Stimulated activated CD4-positive, alpha-beta T cell treated with anti-CD3 and anti-CD28 coated beads, Interleukin-4, amount 100 ng/mL, for 48 hours (primary cell): ENCODE data around the gene LHX2.

Source experiments
- DNase-seq, 2 donors: peaks; one replicate each; pipeline ENCODE4 v3.0.0-alpha.2; 2020; ENCODE audit warnings: low read depth in 2 of 2

Gene LHX2

DNA sequence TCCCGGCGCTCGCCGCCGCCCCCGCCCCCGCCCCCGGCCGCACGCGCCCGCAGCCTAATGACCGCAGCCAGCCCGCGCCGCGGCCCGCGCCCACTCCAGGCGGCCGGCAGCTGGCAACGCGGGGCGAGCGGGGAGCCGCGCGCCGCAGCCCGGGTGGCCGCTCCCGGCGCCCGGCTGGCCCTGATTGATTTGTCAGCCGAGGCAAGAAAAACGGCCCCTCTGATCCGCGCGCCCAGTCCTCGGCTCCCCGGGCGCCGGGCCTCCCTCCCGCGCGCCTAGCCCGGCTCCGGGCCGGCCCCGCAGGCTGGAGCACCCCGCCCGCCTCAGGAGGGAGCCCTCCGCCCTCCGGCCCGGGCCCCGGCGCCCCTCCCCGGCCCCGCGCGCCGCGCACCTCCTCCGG, 11.9 kb upstream of the LHX2 start:
- DNase-seq = no peak

- DNase-seq = no peak
Observed at GRCh38 chr9:124000161-124000783, 11.3 kb upstream of the LHX2 start.

GRCh38 chr9:124000784-124001457, 10.6 kb upstream of the LHX2 start:
- DNase-seq = no peak

- no peak for DNase-seq
Observed at GRCh38 chr9:124001458-124001799, 10.1 kb upstream of the LHX2 start.

DNA sequence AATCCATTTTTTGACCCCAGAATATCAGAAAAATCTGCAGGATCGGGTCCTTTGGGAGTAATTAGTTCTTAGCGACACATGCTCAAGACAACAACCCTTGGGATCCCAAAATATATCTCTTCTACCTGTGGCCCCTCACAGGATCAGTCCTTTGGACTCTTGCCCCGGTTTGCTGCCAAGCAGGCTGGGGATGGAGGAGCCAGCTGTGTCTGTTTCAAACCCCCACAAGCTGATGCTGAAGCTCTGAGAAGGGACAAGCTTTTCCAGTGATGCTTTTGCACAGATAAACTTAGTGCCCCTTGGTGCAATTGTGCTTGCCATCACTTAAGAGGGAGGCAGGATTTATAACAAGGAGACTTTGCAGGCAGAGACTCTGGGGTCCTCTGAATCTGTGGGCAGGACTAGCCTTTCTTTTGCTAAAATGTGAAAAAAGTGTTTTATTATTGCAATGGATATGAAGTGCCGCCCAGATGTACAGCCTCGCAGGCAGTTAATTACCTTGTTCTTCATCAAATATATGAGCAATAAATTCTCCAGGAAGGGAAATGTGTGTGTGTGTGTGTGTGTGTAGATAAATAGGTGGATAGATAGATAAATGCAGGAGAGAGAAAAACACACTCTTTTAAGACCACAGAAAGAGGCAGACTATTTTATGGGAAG, 9.6 kb upstream of the LHX2 start:
- no peak for DNase-seq

- no peak for DNase-seq
Observed at GRCh38 chr9:124003636-124004349, 7.8 kb upstream of the LHX2 start.

DNA sequence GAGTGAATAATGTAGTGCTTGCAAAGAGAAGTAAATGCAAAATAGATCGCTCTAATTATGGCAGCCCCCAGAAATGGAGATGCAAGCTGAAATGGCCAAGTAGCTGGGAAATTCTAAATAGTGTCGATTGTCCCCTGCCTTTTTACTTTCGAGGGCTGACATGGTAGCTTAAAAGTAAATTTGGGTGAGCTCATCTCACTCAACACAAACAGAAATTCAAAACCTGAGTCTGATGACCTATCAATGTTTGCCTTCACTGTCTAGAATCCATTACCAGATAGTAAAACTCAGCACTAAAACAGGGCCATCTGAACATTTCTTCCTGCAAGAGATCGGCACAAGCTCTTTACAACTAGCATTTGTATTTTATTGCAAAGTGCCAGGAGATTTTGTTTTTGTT, 7.0 kb upstream of the LHX2 start:
- DNase-seq = no peak

GRCh38 chr9:124005029-124005771, 6.4 kb upstream of the LHX2 start:
- no peak for DNase-seq

DNA sequence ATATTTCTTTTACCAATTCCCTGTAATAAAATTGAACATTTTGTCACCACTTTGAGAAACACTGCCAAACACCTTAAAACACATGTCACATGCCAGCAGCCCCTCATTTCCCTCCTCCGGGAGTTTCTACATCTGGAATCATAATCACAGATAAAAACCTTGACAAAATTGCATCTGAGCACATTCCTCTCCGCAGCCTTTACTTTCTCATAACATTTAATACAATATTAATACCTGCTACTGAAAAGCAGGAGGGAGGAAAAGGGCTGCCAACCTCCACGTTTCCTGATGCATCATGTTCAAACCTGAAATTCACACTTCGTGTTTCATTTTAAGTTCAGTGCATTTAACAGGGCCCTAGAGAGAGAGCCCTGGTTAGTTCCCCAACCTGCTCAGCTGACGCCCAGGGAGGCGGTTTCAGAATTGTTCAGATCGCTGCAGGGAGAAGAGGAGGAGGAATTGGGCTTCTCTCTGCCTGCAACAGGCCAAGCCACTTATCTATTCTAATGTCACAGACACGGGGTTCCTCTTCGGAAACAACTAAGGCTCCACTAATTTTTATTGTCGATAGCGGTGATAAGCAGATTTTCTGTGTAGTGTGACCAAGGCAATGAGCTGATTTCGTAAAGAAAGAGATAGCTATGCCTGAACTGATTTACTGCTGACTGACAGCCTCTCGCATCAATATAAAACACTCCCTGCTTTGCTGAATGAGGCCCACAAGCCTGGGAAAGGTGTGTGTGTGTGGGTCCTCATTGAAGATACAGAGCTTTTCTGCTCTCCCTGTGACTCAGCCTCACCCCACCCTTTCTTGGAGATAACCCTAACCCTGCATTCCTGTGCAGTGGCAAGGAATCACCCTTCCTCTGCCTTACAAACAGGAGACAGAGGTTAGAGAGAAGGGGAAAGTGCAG, 4.9 kb upstream of the LHX2 start:
- no peak for DNase-seq

GRCh38 chr9:124007565-124008302, 3.8 kb upstream of the LHX2 start:
- no peak for DNase-seq

DNA sequence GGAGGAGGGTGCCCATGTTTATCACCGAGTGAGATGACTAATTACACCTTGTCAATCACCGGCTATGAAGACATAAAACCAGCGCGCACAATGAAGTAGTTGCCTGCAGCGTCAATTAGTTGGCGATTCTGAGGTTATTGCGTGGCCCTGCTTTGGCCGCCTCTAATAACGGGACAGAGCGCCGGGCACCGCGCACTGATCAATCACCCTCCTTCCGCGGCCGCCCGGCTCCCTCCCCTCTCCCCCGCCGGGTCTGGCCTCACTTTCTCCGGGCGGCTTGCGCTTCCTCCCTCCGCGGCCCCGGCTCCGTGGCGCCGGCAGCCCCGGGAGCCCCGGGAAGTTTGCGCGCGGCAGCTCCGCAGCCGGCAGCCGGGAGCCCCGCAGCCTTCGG, 3.3 kb upstream of the LHX2 start:
- DNase-seq = no peak

GRCh38 chr9:124008694-124009530, 2.7 kb upstream of the LHX2 start:
- no peak for DNase-seq

DNA sequence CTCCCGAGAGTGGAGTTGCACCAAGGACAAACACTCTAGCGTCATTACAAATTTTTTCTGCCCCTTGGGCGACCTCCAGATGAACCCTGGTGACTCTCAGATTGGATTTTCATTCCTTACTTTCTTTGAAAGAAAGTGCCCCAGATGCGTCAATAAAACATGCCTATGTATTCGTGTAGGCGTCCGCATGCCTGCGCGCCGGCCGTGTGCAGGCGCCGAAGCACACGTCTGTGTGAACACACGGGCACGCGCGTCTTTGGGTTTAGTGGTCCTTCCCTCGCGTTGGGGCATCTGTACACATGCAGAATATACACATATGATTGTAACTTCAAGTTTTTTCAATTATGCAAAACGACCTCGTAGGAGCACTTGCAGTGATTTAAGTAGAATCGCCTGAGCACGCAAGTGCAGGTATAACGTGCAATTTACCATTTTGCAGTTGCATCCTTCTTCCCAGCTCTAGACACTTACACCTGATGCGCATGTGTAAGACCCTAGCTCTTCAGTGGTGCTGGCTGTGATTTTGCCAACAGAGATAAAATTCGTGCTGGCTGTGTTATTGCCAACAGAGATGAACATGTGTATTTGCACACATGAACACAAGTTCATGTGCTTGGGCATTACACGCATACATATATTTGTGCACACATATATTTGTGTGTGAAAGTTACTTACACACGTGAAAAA, 1.9 kb upstream of the LHX2 start:
- no peak for DNase-seq

DNA sequence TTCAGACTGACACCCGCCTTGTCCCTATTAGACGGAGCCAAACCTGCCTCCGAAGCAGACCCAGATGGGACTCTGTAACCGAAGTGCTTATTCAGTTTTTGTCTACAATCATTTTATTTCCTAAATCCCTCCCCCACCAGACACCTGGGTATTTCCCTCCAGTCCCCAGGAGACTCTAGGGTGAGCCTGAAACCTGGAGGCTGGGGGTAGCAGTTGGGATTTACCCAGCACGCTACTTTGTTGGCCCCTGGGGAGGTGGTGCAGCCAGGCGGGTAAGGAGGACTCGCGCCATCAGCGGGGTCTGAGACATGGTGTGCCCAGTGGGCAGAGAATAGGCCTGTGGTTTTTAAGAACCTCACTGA, 1.3 kb upstream of the LHX2 start:
- DNase-seq = no peak

DNA sequence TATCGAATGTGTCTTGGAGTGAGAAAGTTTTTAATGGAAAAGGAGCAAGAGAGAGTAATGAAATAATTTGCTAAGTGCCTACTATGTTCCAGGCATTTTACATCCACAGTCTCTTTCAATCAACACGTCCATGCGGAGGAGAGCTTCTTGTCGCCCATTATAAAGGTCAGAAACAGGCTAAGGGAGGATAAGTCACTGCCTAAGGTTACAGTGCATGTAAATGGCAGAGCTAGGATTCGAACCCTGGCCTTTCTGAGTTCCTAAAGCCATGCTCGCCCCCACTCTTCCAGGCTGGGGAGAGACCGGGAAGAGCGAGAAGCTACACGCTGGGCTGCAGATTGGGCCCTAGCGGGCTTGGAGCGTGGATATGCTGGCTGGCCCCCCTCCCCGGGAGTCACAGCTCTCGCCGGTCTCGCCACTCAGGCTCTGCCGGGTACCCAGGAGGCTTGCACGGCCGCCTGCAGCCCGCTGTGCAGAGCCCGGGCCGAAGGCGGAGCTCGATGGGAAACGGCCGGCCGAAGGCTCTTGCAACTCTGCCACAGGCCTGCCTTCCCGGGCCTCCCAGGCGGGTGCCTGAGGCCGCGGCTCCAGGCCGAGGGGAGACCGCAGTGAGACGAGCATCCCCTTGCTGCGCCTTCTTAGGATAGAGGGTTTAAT, 775 bp upstream of the LHX2 start:
- no peak for DNase-seq

GRCh38 chr9:124012368-124013301, 1.1 kb downstream of the LHX2 start:
- DNase-seq = no peak
